KBM-7 (cell line): ENCODE results near the gene QKI.
A peak's percentile ranks its signal among the peaks of the same experiment; 100 is the strongest.
"Not testable (repeated sequence)": the region's sequence is repeated elsewhere in the genome, so short reads cannot be mapped to it uniquely, and the experiment has no call there.

Experiments
- DNase-seq: peaks from one replicate; pipeline ENCODE4 v3.0.0-alpha.2; 2015
- in situ Hi-C: fragments of 300-500 bp; cut with MboI; formaldehyde crosslinking; loops from 2 replicates; pipeline ENCODE4 v1.14.3; 2020; ENCODE audit warnings: low sequenced_read_pairs, low pct_unique_long_range_greater_than_20kb, mixed read lengths

The QKI gene

GRCh38 chr6:163433486-163433885 is 19.0 kb downstream of the QKI start:
- in situ Hi-C loops, DNase-seq: not testable (repeated sequence)

GRCh38 chr6:163435023-163435422 is 20.5 kb downstream of the QKI start:
- no peak for DNase-seq
- in situ Hi-C loops, result no loop called here

GRCh38 chr6:163436843-163437242 is 22.3 kb downstream of the QKI start:
- in situ Hi-C loops, result no loop called here

GRCh38 chr6:163437466-163437865 is 22.9 kb downstream of the QKI start:
- DNase-seq, result no peak
- in situ Hi-C loops, result no loop called here

More at GRCh38 chr6:163436843-163437242, 22.3 kb downstream of the QKI start:
- no peak for DNase-seq

- no peak for DNase-seq
- in situ Hi-C loops, result no loop called here
Observed at GRCh38 chr6:163438298-163438939, 23.9 kb downstream of the QKI start.

GRCh38 chr6:163438940-163439335 is 24.4 kb downstream of the QKI start:
- DNase-seq, result no peak
- in situ Hi-C loops, result no loop called here

GRCh38 chr6:163439390-163439789 is 24.9 kb downstream of the QKI start:
- in situ Hi-C loops, DNase-seq: not testable (repeated sequence)

GRCh38 chr6:163439997-163440396 is 25.5 kb downstream of the QKI start:
- no peak for DNase-seq

GRCh38 chr6:163442336-163442735 is 27.8 kb downstream of the QKI start:
- in situ Hi-C loops, result no loop called here
- DNase-seq, result no peak

More at GRCh38 chr6:163439997-163440396, 25.5 kb downstream of the QKI start:
- in situ Hi-C loops, result no loop called here

GRCh38 chr6:163444077-163444476 is 29.6 kb downstream of the QKI start:
- DNase-seq, result no peak

GRCh38 chr6:163446549-163446948 is 32.0 kb downstream of the QKI start:
- in situ Hi-C loops, result no loop called here
- DNase-seq, result no peak

More at GRCh38 chr6:163444077-163444476, 29.6 kb downstream of the QKI start:
- in situ Hi-C loops, result no loop called here

- in situ Hi-C loops, result no loop called here
- DNase-seq, result no peak
Observed at GRCh38 chr6:163449076-163449475, 34.6 kb downstream of the QKI start.

GRCh38 chr6:163454425-163454824 is 39.9 kb downstream of the QKI start:
- in situ Hi-C loops, result no loop called here
- no peak for DNase-seq

GRCh38 chr6:163455552-163455951 is 41.0 kb downstream of the QKI start:
- in situ Hi-C loops, result no loop called here
- no peak for DNase-seq

GRCh38 chr6:163457637-163458561 is 43.4 kb downstream of the QKI start:
- peak; percentile 30 for DNase-seq
- in situ Hi-C loops, result no loop called here

GRCh38 chr6:163459007-163459406 is 44.5 kb downstream of the QKI start:
- in situ Hi-C loops, result no loop called here
- DNase-seq, result no peak

- DNase-seq, result no peak
- in situ Hi-C loops, result no loop called here
Observed at GRCh38 chr6:163459536-163459935, 45.0 kb downstream of the QKI start.

GRCh38 chr6:163460307-163460782 is 45.8 kb downstream of the QKI start:
- in situ Hi-C loops, result no loop called here
- peak; percentile 48 for DNase-seq

GRCh38 chr6:163461696-163462095 is 47.2 kb downstream of the QKI start:
- no peak for DNase-seq
- in situ Hi-C loops, result no loop called here

- in situ Hi-C loops, result no loop called here
Observed at GRCh38 chr6:163463180-163463579, 48.7 kb downstream of the QKI start.

More at GRCh38 chr6:163463180-163463579, 48.7 kb downstream of the QKI start:
- DNase-seq, result no peak
